SH-SY5Y (cell line): Measurements from ENCODE around the gene LIG3.

ENCODE experiments used
- GATA2 ChIP-seq: IDR thresholded peaks from 2 replicates; pipeline ENCODE4 v1.6.1; 2011; ENCODE audit warnings: mild to moderate bottlenecking, low read depth, low read length
- GATA3 ChIP-seq: IDR thresholded peaks from 2 replicates; pipeline ENCODE4 v1.6.1; 2011; ENCODE audit warnings: low read depth, mild to moderate bottlenecking, low read length, moderate library complexity

LIG3 gene

DNA sequence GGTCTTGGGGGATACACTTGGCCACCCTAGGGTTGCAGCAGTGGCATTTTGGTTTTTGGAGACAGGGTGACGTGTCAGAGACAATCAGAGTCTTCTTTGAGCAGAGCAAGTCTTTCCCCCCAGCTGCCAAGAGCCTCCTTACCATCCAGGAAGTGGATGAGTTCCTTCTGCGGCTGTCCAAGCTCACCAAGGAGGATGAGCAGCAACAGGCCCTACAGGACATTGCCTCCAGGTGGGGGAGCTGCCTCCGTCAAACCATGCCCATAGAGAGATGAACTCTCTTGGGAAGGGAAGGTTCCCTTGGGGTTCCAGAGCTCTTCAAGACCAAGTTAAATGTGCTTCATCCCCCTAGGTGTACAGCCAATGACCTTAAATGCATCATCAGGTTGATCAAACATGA lies 11.3 kb downstream of the LIG3 start:
- TF ChIP-seq GATA3 (no peak), GATA2 (no peak)

DNA sequence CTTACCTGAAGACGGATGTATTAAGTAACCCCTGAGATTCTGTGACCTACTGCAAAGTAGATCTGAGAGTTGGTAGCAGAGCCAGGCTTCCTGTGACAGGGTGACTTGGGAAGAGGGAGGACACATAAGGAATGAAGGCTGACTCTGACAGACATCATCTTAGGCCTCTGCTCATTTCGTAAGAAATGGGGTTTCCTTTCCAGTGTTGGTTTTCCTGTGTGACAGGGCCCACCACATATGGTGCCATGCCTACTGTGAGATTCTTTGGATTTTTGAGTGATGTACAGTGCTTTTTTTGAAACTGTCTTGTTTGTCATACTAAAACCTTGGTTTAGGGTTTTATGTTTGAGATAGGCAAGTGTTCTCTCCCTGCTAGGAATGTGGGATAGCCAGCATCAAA lies 12.7 kb downstream of the LIG3 start:
- TF ChIP-seq GATA3 (no peak), GATA2 (no peak)

- no peak for TF ChIP-seq GATA3
- no peak for TF ChIP-seq GATA2
Observed at GRCh38 chr17:34996422-34997285, 16.3 kb downstream of the LIG3 start.

GRCh38 chr17:34997355-34997862 lies 17.1 kb downstream of the LIG3 start:
- TF ChIP-seq GATA3 = no peak

DNA sequence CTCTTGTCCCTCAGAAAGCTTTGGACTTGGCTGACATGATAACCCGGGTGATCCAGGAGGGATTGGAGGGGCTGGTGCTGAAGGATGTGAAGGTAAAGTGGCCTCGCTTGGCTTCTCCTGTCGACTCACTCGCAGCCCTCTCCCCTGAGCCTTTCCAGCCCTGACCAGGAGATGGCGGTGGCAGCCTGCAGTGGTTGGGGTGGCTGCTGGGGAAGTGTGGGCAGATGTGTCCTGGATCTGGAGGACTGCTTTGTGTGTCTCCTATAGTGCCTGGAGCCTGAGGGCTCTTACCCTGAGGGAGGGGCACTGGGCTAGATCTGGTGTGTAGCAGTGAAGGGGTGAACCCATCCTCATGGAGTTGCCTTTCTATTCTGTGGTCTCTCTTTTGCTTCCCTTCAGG lies 17.9 kb downstream of the LIG3 start:
- no peak for TF ChIP-seq GATA3

DNA sequence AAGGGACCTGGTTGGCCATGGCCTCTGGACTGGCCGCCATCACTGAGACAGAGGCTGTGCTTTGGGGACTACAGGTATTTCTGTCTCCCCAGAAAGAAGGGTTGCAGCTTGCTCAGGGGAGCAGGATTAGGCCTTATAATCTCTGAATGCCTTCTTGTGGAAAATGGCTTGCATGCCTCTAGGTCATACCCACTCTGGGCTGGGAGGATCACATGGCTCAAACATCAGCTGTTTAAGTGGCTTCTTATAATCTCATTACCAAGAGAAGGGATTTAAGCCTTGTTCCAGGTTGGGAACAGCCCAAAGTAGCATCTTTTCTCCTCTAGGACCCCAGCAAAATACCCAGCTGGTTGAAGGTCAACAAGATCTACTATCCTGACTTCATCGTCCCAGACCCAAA lies 19.1 kb downstream of the LIG3 start:
- TF ChIP-seq GATA2 = no peak

GRCh38 chr17:35001549-35001948 lies 21.2 kb downstream of the LIG3 start:
- TF ChIP-seq GATA3 (no peak), GATA2 (no peak)

DNA sequence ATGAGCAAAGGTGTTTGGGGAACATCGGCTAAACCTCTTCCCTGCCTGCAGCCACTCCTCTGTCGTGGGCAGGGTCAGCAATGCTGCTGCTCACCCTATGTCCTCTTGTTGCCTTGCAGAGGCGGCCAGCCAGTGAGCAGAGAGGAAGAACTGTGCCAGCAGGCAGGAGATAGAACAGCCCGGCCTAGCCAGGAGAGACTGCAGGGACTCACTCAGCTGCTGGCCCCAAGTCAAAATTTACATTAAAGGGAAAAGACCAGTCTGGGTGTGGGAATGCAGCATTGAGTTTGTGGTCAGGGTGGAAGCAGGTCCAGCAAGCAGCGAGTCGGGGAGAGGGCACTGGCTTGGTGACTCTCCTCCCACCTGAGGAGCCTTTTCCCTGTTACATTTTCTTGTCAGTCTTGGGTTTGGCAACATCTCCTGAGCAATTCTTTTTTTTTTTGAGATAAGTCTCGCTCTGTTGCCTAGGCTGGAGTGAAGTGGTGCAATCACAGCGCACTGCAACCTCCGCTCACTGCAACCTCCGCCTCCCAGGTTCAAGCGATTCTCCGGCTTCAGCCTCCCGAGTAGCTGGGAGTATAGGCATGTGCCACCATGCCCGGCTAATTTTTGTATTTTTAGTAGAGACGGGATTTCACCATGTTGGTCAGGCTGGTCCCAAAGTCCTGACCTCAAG lies 22.7 kb downstream of the LIG3 start:
- no peak for TF ChIP-seq GATA3
- TF ChIP-seq GATA2 = no peak

GRCh38 chr17:35003778-35004177 lies 23.5 kb downstream of the LIG3 start:
- no peak for TF ChIP-seq GATA2
- TF ChIP-seq GATA3 = no peak

GRCh38 chr17:35006345-35006744 lies 26.0 kb downstream of the LIG3 start:
- TF ChIP-seq GATA3 (no peak), GATA2 (no peak)

DNA sequence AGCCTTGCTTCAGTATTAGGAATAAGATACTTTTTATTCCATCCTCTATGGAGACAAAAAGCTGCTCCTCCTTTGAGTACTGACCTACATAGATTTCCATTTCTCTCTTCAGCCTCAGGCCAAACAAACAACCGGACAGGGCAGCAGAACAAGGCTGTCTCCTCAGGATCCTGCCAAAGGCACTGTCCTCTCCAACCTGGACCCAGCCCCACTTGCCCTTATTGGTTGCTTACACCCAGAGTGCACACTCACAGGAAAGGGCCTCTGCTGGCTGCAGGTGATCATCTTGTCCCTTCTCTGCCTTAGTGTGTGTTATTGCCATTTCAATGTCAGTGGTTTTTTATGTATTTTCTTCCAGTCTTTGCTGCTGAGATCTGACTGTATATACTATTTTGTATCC lies 26.6 kb downstream of the LIG3 start:
- TF ChIP-seq GATA2 (no peak), GATA3 (no peak)

DNA sequence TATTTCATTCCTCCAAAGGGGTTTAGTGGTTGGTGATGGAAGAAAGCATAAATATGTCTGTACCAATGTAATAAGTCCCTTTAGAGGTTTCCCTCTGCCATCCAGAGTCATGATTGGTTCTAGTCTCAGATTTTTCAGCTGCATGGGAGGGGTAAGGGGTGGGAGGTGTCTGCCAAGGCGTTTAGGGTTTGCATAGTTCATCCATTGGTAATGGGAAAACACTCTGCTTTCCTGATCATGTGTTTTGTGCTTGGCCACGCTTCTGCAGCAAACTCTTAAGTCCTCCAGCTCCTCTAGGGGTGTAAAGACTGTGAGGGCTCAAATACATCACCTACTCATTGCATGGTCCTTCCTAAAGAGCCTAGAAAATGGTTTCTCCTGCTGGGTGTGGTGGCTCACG lies 29.8 kb downstream of the LIG3 start:
- TF ChIP-seq GATA2 (no peak), GATA3 (no peak)

DNA sequence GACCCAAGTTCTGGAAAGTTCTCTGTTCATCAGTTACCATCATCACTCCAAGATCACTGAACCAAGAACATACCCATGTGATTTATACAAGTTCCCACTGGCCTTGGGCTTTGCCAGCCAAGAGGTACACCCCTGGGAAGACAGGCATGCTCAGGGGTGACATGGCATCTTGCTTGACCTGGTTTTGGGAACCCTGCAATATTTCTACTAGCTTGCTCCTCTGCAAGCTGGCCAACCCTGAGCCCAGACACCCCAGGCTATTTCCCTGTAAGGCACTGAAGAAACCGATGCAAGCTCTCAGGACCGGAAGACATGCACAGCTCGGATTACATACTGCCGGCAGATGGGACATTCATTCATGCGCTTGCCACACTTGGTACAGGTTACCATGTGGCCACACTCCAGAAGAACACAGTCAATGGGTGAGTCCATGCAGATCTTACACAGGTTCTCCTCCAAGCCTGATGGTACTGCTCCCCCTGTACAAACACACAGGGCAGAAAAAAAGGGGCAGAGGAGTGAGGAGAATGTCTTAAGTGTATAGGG lies 31.4 kb downstream of the LIG3 start:
- TF ChIP-seq GATA2 (no peak), GATA3 (no peak)

- TF ChIP-seq GATA2 (no peak), GATA3 (no peak)
Observed at GRCh38 chr17:35016369-35016768, 36.1 kb downstream of the LIG3 start.

GRCh38 chr17:35017021-35017420 lies 36.7 kb downstream of the LIG3 start:
- no peak for TF ChIP-seq GATA3
- TF ChIP-seq GATA2 = no peak
